GM18520 (cell line): Measurements from ENCODE around the gene GARS1.
"Not testable (repeated sequence)": the region's sequence is repeated elsewhere in the genome, so short reads cannot be mapped to it uniquely, and the experiment has no call there.

Experiments used
- ATAC-seq: cut with Tn5 transposase; IDR thresholded peaks from one replicate; pipeline ENCODE4 v1.9.1; 2021; ENCODE audit not compliant: unreplicated experiment

The GARS1 gene

DNA sequence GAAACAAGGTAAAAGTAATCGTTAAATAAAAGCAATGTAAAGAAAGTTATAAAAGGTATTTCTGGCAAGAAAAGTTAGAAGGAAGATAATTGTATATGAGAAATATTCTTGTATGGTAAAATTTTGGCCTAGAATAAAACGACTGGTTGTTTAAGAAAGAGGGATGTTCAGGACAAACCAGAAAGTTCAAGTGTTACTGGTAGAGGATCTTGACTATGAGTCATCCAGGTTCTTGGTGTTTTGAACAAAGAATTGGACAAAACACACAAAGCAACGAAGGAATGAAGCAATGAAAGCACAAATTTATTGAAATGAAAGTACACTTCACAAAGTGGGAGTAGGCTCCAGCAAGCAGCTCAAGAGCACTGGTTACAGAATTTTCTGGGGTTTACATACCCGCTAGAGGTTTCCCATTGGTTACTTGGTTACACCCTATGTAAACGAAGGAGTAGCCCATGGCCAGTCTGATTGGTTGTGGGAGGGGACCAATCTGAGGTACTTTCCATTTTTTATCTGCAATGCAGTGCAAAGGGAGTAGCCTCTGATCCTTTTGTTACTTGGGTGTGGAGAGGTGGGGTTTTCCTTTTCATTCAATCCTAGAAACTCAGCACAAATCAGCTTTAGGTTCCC, 22.4 kb upstream of the GARS1 start:
- no peak for ATAC-seq

DNA sequence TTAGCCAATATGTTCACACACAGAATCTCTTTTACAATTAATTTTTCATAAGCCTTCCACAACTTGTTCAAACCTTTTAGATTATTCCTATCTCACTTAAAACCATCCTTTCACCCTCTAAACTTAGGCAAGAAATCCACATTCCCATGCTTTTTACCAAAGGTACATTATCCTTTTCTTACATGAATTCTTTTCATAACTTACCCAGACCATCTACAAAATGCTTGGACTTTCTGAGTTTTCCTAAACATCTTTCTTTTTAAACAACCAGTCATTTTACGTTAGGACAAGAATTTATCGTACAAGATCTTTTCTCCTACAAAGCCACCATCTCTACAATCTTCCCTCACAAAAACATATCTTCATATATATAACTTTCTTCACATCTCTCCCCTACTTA, 18.8 kb upstream of the GARS1 start:
- no peak for ATAC-seq

DNA sequence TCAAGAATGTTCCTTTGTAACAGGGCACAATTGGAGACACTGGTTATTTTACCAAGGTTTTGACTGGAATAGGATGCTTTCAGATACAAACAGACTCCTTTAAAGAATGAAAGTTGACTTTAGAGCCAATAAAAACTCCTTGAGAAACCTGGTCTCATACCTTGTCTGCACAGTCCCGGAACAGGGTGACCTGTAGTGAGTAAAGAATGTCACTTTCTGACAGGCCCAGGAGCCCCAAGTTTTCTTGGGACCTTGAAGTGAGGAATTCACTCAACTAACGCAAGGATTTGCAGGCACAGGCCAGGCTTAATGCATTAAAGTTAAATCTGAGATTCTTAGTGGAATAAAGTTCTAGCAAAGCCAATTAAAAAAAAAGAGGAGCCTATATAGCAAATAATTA, 11.5 kb upstream of the GARS1 start:
- ATAC-seq = no peak

DNA sequence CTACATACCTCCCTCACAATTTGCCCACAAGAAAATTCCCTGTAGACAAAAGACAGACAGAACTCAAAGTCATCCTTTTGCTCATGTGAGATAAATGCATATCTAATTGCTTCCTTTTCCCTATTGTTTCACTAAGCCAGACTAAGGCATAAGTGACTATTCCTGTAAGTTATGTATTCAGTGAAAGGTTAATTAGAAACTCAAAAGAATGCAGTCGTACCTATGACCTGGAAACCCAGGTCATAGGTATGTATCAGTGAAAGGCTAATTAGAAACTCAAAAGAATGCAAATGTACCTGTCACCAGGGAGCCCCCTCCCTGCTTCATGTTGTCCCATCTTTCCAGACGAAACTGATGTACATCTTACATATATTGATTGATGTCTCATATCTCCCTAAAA, 10.3 kb upstream of the GARS1 start:
- ATAC-seq = no peak

DNA sequence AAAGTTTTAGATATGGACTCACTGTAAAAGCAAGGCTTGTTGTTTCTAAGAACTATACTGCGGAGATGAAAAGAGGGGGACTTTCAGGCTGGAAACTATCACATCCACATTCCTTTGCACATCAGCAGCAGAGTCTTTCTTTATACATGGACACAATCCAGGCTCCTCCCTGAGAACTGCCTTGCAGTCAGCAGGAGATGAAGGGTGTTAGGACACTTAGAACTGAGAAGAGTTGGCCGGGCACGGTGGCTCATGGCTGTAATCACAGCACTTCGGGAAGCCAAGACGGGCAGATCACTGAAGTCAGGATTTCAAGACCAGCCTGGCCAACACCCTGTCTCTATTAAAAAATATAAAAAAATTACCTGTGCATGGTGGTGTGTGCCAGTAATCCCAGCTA, 9.7 kb upstream of the GARS1 start:
- no peak for ATAC-seq

DNA sequence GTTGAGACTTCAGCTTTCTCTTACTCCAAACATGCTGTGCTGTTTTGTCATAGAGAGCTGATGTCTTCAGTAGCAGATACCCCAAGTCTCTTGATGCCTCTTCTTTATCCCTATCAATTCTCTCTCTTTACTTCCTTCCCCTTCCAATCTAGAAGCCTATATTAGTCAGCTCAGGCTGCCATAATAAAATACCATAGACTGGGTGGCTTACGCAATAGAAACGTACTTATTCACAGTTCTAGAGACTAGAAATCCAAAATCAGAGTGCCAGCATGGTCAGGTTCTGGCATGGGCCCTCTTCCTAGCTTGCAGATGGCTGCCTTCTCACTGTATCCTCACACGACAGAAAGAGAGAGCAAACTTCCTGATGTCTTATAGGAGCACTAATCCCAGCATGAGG, 9.0 kb upstream of the GARS1 start:
- no peak for ATAC-seq

DNA sequence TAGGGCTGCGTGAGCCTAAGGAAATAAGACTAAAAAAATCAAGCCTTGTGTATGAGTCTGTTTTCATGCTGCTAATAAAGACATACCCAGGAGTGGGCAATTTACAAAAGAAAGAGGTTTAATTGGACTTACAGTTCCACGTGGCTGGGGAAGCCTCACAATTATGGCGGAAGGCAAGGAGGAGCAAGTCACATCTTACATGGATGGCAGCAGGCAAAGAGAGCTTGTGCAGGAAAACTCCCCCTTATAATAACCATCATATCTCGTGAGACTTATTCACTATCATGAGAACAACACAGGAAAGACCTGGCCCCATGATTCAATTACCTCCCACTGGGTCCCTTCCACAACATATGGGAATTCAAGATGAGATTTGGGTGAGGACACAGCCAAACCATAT, 7.1 kb upstream of the GARS1 start:
- not testable (repeated sequence) for ATAC-seq

DNA sequence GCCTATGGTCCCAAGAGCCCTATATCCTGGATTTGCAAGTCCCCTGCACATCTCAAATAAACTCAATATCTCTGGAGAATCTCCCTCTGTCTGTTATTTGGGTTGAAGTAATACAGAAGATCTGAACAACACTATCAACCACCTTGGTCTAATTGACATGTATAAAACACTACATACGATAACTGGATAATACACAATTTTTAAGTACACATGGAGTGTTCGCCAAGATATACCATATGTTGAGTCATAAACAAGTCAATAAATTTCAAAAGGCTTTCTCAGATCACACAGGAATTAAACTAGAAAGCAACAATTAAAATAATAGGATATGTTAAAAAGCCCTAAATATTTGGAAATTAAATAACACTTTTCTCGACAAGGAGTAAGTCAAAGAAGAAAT, 5.6 kb upstream of the GARS1 start:
- ATAC-seq = no peak

DNA sequence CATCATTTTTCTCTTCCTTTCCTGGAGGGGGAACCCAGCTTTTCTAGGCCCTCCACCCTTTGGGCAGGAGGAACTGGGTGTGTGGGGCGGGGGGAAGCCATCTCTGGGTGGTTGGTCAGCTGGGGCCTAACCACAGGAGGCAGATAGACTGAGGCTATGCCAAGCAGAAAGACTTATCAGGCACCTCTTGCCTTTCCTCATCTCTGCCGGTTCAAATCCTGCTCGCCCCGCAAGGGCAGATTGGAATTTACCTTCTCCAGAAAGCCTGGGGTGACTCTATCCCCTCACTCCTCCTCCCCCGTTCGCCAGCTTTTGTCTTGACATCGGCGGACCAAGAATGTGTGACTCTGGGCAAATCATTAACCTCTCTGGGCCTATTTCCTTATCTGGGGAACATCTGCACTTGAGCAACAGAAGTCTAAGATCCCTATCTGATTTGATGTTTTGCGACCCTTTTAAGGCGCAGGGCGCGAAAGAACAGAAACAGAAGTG, 584 bp upstream of the GARS1 start:
- ATAC-seq = peak; percentile 4

DNA sequence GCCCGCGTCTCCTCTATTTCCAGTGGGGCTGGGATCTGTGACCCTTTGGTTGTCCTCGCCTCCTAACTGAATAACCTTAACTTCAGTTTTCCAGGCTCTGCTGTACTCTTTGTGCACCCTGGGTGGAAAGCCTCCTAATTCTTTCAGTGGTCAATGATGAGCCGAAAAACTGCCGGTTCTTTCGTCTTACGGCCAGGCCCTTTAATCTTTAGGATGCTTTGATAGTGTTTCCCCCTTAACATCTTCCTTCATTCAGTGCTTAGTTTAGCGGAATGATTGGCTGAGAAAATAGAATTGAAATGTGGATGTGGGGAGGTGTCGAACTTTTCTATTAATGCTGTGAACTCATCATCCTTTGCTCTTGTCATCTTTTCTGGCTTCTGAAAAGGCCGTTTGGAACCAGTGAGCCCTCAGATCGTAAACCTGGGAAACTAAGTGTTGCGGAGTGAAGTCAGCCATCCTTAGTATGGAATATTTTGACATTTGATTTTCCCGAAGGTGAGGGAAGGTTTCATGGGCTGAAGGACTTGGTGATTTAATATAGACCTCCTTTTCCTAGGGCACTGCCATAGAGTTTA, 847 bp downstream of the GARS1 start:
- ATAC-seq = no peak

DNA sequence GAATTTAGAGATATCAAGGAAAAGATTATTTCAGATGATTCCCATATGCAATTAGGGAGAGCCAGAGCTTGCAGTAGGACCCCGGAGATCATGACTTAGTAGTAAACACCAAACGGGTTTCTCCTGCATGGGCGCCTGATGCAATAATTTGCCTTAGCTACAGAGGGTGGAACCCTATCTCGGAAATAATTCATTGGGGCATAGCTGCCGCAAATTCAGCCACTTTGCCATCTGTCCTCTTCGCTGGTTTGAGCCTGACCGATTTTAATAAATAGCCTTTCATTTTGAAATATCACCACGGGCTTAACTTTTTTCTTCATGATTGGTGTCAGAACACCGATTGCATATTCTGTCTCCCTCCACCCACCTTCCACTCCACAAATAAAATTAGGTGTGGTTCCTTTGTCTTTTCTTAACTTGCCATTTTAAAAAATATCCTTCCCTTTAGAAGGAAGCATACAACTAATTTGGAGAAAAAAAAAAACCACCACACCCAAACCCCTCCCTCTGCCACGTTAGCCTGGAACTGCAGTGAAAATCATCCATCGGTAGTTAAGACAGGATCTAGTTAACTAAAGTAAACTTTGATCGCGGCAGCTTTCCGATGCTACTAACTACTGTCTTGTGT, 1.4 kb downstream of the GARS1 start:
- no peak for ATAC-seq

DNA sequence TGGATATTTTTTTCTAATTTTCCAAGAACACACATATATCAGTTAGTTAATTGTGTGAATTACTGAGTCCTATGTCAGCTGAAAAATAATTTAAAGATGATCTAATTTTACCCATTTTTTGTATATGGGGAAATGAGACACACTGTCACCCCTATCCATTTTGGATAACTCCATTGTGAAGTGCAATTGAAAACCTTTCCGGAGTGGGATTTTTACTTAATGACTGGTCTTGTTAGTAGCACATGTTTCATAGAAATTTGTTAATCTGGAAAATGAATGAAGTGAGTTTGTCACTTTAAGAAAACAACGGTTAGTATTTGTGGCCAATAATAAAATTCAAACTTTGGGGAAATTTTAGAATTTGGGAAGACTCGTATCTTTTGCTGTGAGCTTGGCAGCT, 2.0 kb downstream of the GARS1 start:
- no peak for ATAC-seq

DNA sequence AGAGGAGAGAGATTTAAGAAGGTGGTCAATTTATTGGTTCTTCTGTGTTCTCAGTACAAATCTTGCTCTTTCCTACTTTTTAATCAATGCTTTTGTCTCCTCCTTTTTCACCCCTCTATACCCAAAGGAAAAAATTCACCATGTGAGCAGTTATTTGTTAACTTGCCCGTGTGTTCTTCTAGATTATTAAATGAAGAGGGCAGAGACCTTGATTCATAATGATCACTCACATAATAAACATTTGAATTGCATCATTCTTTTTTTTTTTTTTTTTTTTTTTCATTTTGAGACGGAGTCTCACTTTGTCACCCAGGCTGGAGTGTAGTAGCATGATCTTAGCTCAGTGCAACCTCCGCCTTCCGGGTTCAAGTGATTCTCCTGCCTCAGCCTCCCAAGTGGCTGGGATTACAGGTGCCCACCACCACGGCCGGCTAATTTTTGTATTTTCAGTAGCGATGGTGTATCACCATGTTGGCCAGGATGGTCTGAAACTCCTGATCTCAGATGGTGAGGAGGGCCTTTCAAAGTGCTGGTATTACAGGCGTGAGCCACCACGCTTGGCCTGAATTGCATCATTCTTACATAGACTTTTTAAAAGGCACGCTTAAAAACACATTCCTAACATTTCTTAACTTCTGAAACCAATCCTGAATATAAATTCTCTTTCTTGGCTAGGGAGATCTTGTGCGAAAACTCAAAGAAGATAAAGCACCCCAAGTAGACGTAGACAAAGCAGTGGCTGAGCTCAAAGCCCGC, 3.6 kb downstream of the GARS1 start:
- ATAC-seq = no peak

DNA sequence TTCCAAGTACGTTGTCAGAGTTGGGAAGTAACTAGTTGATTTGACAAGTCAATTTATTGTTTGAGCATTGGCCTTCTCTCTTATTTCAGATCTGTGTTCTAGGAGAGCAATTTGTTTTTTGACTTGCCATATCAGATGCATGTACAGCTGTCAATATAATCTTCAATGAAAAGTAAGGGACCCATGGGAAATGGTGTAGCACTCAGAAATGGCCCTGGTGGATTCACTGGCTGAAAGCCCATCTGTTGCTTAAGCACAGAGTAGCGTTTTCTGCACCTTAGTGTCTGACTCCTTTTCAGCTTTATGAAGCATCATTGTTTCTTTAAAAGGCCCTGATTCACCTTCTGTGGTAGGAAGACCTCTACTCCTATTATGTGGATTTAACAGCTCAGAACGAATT, 10.2 kb downstream of the GARS1 start:
- ATAC-seq = no peak

DNA sequence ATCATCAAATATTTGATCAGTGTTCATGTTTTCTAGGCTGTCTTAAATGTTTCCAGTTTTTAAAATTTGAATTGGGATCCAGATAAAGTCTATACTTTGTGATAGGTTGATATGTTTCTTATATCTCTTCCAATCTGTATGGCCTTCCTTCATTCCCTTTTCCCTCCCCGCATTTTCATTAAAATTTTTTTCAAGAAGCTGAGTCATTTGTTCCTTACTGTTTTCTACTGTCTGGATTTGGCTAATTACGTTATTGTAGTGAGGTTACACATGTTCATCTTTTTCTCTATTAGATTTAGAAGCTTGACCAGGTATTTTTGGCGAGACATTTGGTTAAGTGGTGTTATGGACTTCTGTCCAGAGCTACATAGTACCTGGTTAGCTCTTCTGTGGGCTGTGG, 11.2 kb downstream of the GARS1 start:
- ATAC-seq = no peak

DNA sequence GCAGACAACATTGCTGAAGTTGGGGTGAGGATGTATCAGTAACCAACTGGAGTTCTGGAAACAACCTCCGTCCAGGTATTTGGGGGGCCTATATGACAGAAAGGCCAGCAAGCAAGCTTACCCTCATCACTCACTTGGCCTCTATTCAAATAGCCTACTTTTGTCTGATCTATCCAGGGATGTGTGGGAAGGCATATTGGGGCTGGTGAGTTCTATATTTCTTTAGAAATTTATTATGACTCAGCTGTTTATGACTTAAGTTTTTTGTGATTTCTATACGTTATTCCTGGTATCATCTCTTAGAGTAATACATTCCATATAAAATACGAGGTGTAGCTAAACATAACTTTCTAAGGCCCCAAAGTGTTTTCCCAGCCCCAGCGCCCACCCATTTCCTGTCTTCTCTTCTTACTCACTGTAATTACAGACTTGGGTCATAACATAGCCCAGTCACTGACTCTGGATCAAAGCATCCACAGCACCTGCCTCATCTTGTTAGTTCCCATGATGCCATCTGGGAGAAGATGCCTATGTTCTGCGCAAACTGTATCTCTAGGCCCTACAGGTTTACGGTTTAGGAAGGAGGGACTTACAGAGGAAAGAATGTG, 18.1 kb downstream of the GARS1 start:
- no peak for ATAC-seq

DNA sequence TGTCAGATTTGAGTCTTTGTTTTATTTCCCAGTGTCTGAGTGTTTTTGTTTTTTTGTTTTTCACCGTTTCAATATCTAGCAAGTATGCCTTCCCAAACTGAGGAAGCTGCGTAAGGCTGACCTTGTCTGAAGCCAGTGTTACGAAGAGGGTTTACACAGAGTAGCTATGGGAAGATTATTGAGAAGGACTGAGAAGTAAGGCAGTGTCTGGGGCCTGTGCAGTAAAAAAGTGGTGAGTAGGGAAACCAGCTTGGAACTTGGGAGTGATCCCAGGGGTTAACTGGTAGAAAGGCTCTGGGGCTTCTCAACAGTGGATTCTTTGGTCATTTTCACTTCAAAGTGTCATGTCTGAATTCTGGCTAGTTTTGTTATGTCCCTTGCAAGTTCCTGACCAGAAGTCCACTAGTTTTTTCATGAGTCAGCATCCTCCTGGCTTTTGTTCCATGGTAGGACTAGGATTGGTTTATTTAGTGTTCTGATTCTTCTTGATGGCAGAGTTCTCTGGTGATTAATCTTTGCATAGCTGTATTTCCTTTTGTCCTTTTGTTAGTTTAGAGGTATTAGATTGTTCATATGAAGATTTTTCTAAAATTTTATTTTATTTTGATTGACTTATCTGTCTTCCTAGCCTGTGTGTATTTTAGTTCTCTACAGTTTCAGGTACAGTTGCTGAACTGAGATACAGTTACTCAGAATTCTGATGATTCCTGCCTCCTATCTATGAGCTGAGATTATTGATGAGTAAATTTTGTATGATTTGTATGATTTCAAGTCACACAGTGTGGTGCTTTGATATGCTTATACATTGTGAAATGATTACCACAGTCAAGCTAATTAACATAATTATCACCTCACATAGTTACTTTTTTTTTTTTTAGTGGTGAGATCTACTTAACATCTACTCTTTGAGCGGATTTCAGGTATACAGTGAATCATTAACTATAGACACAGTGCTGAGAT, 19.0 kb downstream of the GARS1 start:
- ATAC-seq = no peak

DNA sequence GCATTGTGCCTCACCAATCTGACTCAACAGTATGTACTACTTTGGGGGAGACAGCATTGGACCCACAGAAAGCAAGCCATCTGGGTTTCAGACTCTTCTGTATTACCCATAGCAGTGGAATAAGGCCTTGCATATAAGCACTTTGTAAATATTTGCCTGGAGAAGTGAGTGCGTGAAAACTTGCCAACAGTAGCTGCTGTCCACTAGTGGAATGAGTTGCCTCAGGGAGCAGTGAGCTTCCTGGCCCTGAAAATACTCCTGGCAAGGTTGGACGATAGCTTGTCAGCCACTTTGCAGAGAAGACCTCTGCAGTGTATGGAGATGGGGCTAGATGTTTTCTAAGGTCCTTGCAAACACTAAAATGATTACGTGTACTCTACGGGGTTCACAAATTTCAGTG, 21.6 kb downstream of the GARS1 start:
- no peak for ATAC-seq

DNA sequence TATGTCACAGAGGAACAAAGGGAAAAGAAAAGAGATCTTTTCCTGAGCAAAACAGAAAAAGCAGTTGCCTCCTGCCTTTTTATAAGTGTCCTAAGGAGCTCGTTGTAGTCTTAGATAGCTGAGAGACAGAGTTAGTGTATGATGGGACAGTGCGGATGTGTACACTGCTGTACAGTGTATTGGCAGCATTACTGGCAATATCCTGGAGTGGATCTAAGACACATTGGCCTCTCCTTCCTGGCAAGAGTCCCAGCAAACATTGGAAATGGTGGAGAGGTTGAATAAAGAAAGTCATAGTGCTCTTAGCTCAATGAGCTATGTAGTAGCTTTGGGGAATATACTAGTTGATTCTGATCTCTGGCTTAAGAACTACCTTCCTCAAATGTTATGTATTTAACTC, 22.7 kb downstream of the GARS1 start:
- ATAC-seq = no peak

DNA sequence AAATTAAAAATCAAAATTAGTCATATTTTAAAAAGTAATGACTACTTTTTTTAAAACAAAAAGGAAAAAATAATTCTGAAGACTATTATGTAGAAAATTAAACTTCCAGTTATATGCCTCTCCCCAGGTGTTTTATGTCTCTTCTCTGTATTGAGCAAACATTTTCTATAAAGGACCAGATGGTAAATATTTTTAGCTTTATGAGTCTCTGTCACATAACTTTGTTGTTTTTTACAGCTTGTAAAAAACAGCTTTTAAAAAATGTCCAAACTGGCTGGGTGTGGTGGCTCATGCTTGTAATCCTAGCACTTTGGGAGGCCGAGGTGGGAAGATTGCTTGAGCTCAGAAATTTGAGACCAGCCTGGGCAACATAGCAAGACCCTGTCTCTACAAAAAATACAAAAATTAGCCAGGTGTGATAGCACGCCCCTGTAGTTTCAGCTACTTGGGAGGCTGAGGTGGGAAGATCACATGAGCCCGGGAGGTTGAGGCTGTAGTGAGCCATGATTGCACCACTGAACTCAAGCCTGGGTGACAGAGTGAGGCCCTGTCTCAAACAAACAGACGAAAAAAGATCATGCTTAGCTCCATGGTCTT, 23.5 kb downstream of the GARS1 start:
- no peak for ATAC-seq
